Activated T-cell treated with anti-CD3 and anti-CD28 coated beads, Interleukin-2, amount 50 U/mL, for 24 hours (primary cell): ENCODE data around the gene DICER1.
"Not testable (repeated sequence)": the region's sequence is repeated elsewhere in the genome, so short reads cannot be mapped to it uniquely, and the experiment has no call there.

ENCODE experiments used
- DNase-seq: peaks from one replicate; pipeline ENCODE4 v3.0.0-alpha.2; 2020
- H3K27ac Mint-ChIP-seq: 2 replicates; pipeline ENCODE4 v1.8.0; 2020; ENCODE audit warnings: mild to moderate bottlenecking, mixed read lengths
- H3K27me3 Mint-ChIP-seq: 2 replicates; pipeline ENCODE4 v1.8.0; 2020; ENCODE audit warnings: mixed read lengths
- H3K36me3 Mint-ChIP-seq: 2 replicates; pipeline ENCODE4 v1.8.0; 2020; ENCODE audit warnings: low read depth, mixed read lengths
- H3K4me1 Mint-ChIP-seq: 2 replicates; pipeline ENCODE4 v1.8.0; 2020; ENCODE audit warnings: low read depth, mixed read lengths
- H3K4me3 Mint-ChIP-seq: 2 replicates; pipeline ENCODE4 v1.8.0; 2020; ENCODE audit warnings: mild to moderate bottlenecking, moderate library complexity, mixed read lengths
- H3K9me3 Mint-ChIP-seq: 2 replicates; pipeline ENCODE4 v1.8.0; 2020; ENCODE audit warnings: mixed read lengths

Gene DICER1

GRCh38 chr14:95157327-95158189 is at the start of gene DICER1:
DICER1 (minus strand) TSS chr14:95157529; CDS start chr14:95133458, 24,071 bp downstream.
- peaks cover 38% of the 10 kb centered on the region for H3K4me1 Mint-ChIP-seq
- peak; percentile 99 for DNase-seq
- peak within 1 kb of the TSS; percentile 99 for H3K27ac Mint-ChIP-seq
- H3K9me3 Mint-ChIP-seq: no peaks in the 10 kb centered on the region
- H3K36me3 Mint-ChIP-seq: peaks cover 36% of the 10 kb centered on the region
- H3K27me3 Mint-ChIP-seq: no peaks in the 10 kb centered on the region
- H3K4me3 Mint-ChIP-seq: peak within 1 kb of the TSS; percentile 94

GRCh38 chr14:95206534-95206933 is 49.2 kb upstream of the DICER1 start:
- Mint-ChIP-seq H3K4me3 (no peak overlapping the region), H3K36me3 (no peaks in the 10 kb centered on the region), H3K9me3 (no peaks in the 10 kb centered on the region), H3K4me1 (no peaks in the 10 kb centered on the region), H3K27ac (no peak overlapping the region), H3K27me3 (peaks cover 8% of the 10 kb centered on the region)
- no peak for DNase-seq

- DNase-seq: no peak
- H3K27me3 Mint-ChIP-seq: peaks cover 8% of the 10 kb centered on the region
- H3K4me1 Mint-ChIP-seq: no peaks in the 10 kb centered on the region
- H3K27ac Mint-ChIP-seq: no peak overlapping the region
- no peaks in the 10 kb centered on the region for H3K9me3 Mint-ChIP-seq
- no peaks in the 10 kb centered on the region for H3K36me3 Mint-ChIP-seq
- no peak overlapping the region for H3K4me3 Mint-ChIP-seq
Observed at GRCh38 chr14:95204705-95205104, 47.4 kb upstream of the DICER1 start.

GRCh38 chr14:95201745-95202144 is 44.4 kb upstream of the DICER1 start:
- H3K9me3 Mint-ChIP-seq, H3K4me1 Mint-ChIP-seq, H3K27ac Mint-ChIP-seq, DNase-seq, H3K27me3 Mint-ChIP-seq, H3K4me3 Mint-ChIP-seq, H3K36me3 Mint-ChIP-seq: not testable (repeated sequence)

- peaks cover 8% of the 10 kb centered on the region for H3K27me3 Mint-ChIP-seq
- no peaks in the 10 kb centered on the region for H3K9me3 Mint-ChIP-seq
- H3K27ac Mint-ChIP-seq: no peak overlapping the region
- no peaks in the 10 kb centered on the region for H3K4me1 Mint-ChIP-seq
- H3K36me3 Mint-ChIP-seq: no peaks in the 10 kb centered on the region
- DNase-seq: no peak
- H3K4me3 Mint-ChIP-seq: no peak overlapping the region
Observed at GRCh38 chr14:95200404-95200803, 43.1 kb upstream of the DICER1 start.

GRCh38 chr14:95199298-95199983 is 42.1 kb upstream of the DICER1 start:
- no peak for DNase-seq
- Mint-ChIP-seq H3K9me3 (no peaks in the 10 kb centered on the region), H3K27me3 (peaks cover 8% of the 10 kb centered on the region), H3K4me3 (no peak overlapping the region), H3K4me1 (no peaks in the 10 kb centered on the region), H3K36me3 (no peaks in the 10 kb centered on the region), H3K27ac (no peak overlapping the region)

GRCh38 chr14:95198320-95198719 is 41.0 kb upstream of the DICER1 start:
- Mint-ChIP-seq H3K4me1 (no peaks in the 10 kb centered on the region), H3K9me3 (no peaks in the 10 kb centered on the region), H3K4me3 (no peak overlapping the region), H3K27ac (no peak overlapping the region), H3K36me3 (no peaks in the 10 kb centered on the region), H3K27me3 (peaks cover 4% of the 10 kb centered on the region)
- no peak for DNase-seq

- Mint-ChIP-seq H3K27me3 (peaks cover 4% of the 10 kb centered on the region), H3K9me3 (no peaks in the 10 kb centered on the region), H3K4me1 (no peaks in the 10 kb centered on the region), H3K27ac (no peak overlapping the region), H3K4me3 (no peak overlapping the region), H3K36me3 (no peaks in the 10 kb centered on the region)
- DNase-seq: no peak
Observed at GRCh38 chr14:95197551-95197950, 40.2 kb upstream of the DICER1 start.

GRCh38 chr14:95196826-95197545 is 39.7 kb upstream of the DICER1 start:
- H3K4me1 Mint-ChIP-seq: no peaks in the 10 kb centered on the region
- H3K27ac Mint-ChIP-seq: no peak overlapping the region
- no peaks in the 10 kb centered on the region for H3K9me3 Mint-ChIP-seq
- H3K27me3 Mint-ChIP-seq: peaks cover 3% of the 10 kb centered on the region
- H3K4me3 Mint-ChIP-seq: no peak overlapping the region
- H3K36me3 Mint-ChIP-seq: no peaks in the 10 kb centered on the region
- DNase-seq: no peak

- Mint-ChIP-seq H3K27ac (no peak overlapping the region), H3K9me3 (no peaks in the 10 kb centered on the region), H3K27me3 (no peaks in the 10 kb centered on the region), H3K4me3 (no peak overlapping the region), H3K4me1 (no peaks in the 10 kb centered on the region), H3K36me3 (no peaks in the 10 kb centered on the region)
- no peak for DNase-seq
Observed at GRCh38 chr14:95196268-95196667, 38.9 kb upstream of the DICER1 start.

GRCh38 chr14:95195031-95195430 is 37.7 kb upstream of the DICER1 start:
- no peak overlapping the region for H3K27ac Mint-ChIP-seq
- H3K36me3 Mint-ChIP-seq: no peaks in the 10 kb centered on the region
- no peak for DNase-seq
- no peaks in the 10 kb centered on the region for H3K9me3 Mint-ChIP-seq
- H3K27me3 Mint-ChIP-seq: no peaks in the 10 kb centered on the region
- no peak overlapping the region for H3K4me3 Mint-ChIP-seq
- no peaks in the 10 kb centered on the region for H3K4me1 Mint-ChIP-seq

GRCh38 chr14:95193081-95193480 is 35.8 kb upstream of the DICER1 start:
- H3K27me3 Mint-ChIP-seq: peaks cover 2% of the 10 kb centered on the region
- H3K9me3 Mint-ChIP-seq: peaks cover 1% of the 10 kb centered on the region
- H3K36me3 Mint-ChIP-seq: no peaks in the 10 kb centered on the region
- no peak overlapping the region for H3K27ac Mint-ChIP-seq
- no peak overlapping the region for H3K4me3 Mint-ChIP-seq
- DNase-seq: no peak
- H3K4me1 Mint-ChIP-seq: no peaks in the 10 kb centered on the region

- no peak for DNase-seq
- H3K4me1 Mint-ChIP-seq: no peaks in the 10 kb centered on the region
- peaks cover 8% of the 10 kb centered on the region for H3K27me3 Mint-ChIP-seq
- H3K4me3 Mint-ChIP-seq: no peak overlapping the region
- H3K36me3 Mint-ChIP-seq: no peaks in the 10 kb centered on the region
- H3K27ac Mint-ChIP-seq: no peak overlapping the region
- peaks cover 3% of the 10 kb centered on the region for H3K9me3 Mint-ChIP-seq
Observed at GRCh38 chr14:95192311-95192710, 35.0 kb upstream of the DICER1 start.

- Mint-ChIP-seq H3K4me3 (no peak overlapping the region), H3K27me3 (peaks cover 15% of the 10 kb centered on the region), H3K36me3 (no peaks in the 10 kb centered on the region), H3K27ac (no peak overlapping the region), H3K9me3 (peaks cover 3% of the 10 kb centered on the region), H3K4me1 (no peaks in the 10 kb centered on the region)
- no peak for DNase-seq
Observed at GRCh38 chr14:95191445-95192199, 34.3 kb upstream of the DICER1 start.
